Osteocyte (in vitro differentiated cells): ENCODE measurements around the gene EIF4B. TPM values are rescaled to one million over a fixed set of nuclear protein-coding genes. Genes with fewer than 3 reads are reported as not detected.
"Not testable (repeated sequence)": the region's sequence is repeated elsewhere in the genome, so short reads cannot be mapped to it uniquely, and the experiment has no call there.

Source experiments
- DNase-seq: peaks from one replicate; pipeline ENCODE4 v3.0.0; 2021; ENCODE audit warnings: mixed read lengths; ENCODE audit not compliant: unreplicated experiment; ENCODE audit errors: extremely low spot score
- H3K27ac Mint-ChIP-seq: one replicate; pipeline ENCODE4 v1.8.0; 2021; ENCODE audit warnings: mild to moderate bottlenecking, mixed read lengths; ENCODE audit not compliant: unreplicated experiment
- H3K27me3 Mint-ChIP-seq: one replicate; pipeline ENCODE4 v1.8.0; 2021; ENCODE audit warnings: mixed read lengths; ENCODE audit not compliant: unreplicated experiment
- H3K36me3 Mint-ChIP-seq: one replicate; pipeline ENCODE4 v1.8.0; 2021; ENCODE audit warnings: mixed read lengths; ENCODE audit not compliant: unreplicated experiment
- H3K4me1 Mint-ChIP-seq: one replicate; pipeline ENCODE4 v1.8.0; 2021; ENCODE audit warnings: mixed read lengths; ENCODE audit not compliant: unreplicated experiment
- H3K4me3 Mint-ChIP-seq: one replicate; pipeline ENCODE4 v1.8.0; 2021; ENCODE audit warnings: mild to moderate bottlenecking, moderate library complexity, mixed read lengths; ENCODE audit not compliant: unreplicated experiment
- H3K9me3 Mint-ChIP-seq: one replicate; pipeline ENCODE4 v1.8.0; 2021; ENCODE audit warnings: mixed read lengths; ENCODE audit not compliant: unreplicated experiment
- CTCF ChIP-seq: fragments of 200-600 bp; sonication (generic); IDR thresholded peaks from 2 replicates; pipeline ENCODE4 v1.5.0; 2021; ENCODE audit warnings: antibody characterized with exemption, mild to moderate bottlenecking, moderate library complexity
- total RNA-seq: library from RNA; stranded (reverse); gene quantifications from 2 replicates; pipeline ENCODE4 v1.2.1, GENCODE V29; 2021

Gene EIF4B
- total RNA-seq, 1 donor from 2014 or later: 516 TPM

- H3K9me3 Mint-ChIP-seq: no peaks in the 10 kb centered on the region
- no peak overlapping the region for H3K27ac Mint-ChIP-seq
- H3K36me3 Mint-ChIP-seq: peaks cover 40% of the 10 kb centered on the region
- TF ChIP-seq CTCF: no peak
- no peak for DNase-seq
- H3K4me3 Mint-ChIP-seq: no peak overlapping the region
- H3K27me3 Mint-ChIP-seq: no peaks in the 10 kb centered on the region
- H3K4me1 Mint-ChIP-seq: no peaks in the 10 kb centered on the region
These were observed 19.0 kb downstream of the EIF4B start for GRCh38 chr12:53025250-53025649.

GRCh38 chr12:53027014-53027413, 20.8 kb downstream of the EIF4B start:
- not testable (repeated sequence) for H3K4me3 Mint-ChIP-seq, H3K9me3 Mint-ChIP-seq, DNase-seq, H3K27ac Mint-ChIP-seq, H3K27me3 Mint-ChIP-seq, H3K4me1 Mint-ChIP-seq
- peaks cover 48% of the 10 kb centered on the region for H3K36me3 Mint-ChIP-seq

- no peaks in the 10 kb centered on the region for H3K9me3 Mint-ChIP-seq
- DNase-seq: no peak
- no peak overlapping the region for H3K27ac Mint-ChIP-seq
- TF ChIP-seq CTCF: no peak
- no peaks in the 10 kb centered on the region for H3K27me3 Mint-ChIP-seq
- H3K4me1 Mint-ChIP-seq: no peaks in the 10 kb centered on the region
- peaks cover 53% of the 10 kb centered on the region for H3K36me3 Mint-ChIP-seq
- H3K4me3 Mint-ChIP-seq: no peak overlapping the region
These were observed 25.4 kb downstream of the EIF4B start for GRCh38 chr12:53031616-53032015.

GRCh38 chr12:53033832-53034231, 27.6 kb downstream of the EIF4B start:
- not testable (repeated sequence) for H3K27ac Mint-ChIP-seq, H3K9me3 Mint-ChIP-seq, H3K4me1 Mint-ChIP-seq, H3K27me3 Mint-ChIP-seq, H3K4me3 Mint-ChIP-seq, DNase-seq
- peaks cover 59% of the 10 kb centered on the region for H3K36me3 Mint-ChIP-seq

GRCh38 chr12:53034459-53034858, 28.2 kb downstream of the EIF4B start:
- H3K9me3 Mint-ChIP-seq: no peaks in the 10 kb centered on the region
- H3K27me3 Mint-ChIP-seq: no peaks in the 10 kb centered on the region
- peak overlapping the region; percentile 35 for H3K27ac Mint-ChIP-seq
- no peak for DNase-seq
- peaks cover 60% of the 10 kb centered on the region for H3K36me3 Mint-ChIP-seq
- no peak overlapping the region for H3K4me3 Mint-ChIP-seq
- peaks cover 11% of the 10 kb centered on the region for H3K4me1 Mint-ChIP-seq
- no peak for TF ChIP-seq CTCF

GRCh38 chr12:53036802-53037201, 30.5 kb downstream of the EIF4B start:
- H3K9me3 Mint-ChIP-seq: no peaks in the 10 kb centered on the region
- H3K4me1 Mint-ChIP-seq: peaks cover 11% of the 10 kb centered on the region
- no peak overlapping the region for H3K4me3 Mint-ChIP-seq
- no peaks in the 10 kb centered on the region for H3K27me3 Mint-ChIP-seq
- TF ChIP-seq CTCF: no peak
- DNase-seq: no peak
- peaks cover 64% of the 10 kb centered on the region for H3K36me3 Mint-ChIP-seq
- no peak overlapping the region for H3K27ac Mint-ChIP-seq
